HK-2 (cell line): ENCODE data around the gene VEPH1.
"Not testable (repeated sequence)": the region's sequence is repeated elsewhere in the genome, so short reads cannot be mapped to it uniquely, and the experiment has no call there.

Experiments
- DNase-seq: peaks from one replicate; pipeline ENCODE4 v3.0.0-alpha.2; 2018; ENCODE audit not compliant: unreplicated experiment

Gene VEPH1

DNA sequence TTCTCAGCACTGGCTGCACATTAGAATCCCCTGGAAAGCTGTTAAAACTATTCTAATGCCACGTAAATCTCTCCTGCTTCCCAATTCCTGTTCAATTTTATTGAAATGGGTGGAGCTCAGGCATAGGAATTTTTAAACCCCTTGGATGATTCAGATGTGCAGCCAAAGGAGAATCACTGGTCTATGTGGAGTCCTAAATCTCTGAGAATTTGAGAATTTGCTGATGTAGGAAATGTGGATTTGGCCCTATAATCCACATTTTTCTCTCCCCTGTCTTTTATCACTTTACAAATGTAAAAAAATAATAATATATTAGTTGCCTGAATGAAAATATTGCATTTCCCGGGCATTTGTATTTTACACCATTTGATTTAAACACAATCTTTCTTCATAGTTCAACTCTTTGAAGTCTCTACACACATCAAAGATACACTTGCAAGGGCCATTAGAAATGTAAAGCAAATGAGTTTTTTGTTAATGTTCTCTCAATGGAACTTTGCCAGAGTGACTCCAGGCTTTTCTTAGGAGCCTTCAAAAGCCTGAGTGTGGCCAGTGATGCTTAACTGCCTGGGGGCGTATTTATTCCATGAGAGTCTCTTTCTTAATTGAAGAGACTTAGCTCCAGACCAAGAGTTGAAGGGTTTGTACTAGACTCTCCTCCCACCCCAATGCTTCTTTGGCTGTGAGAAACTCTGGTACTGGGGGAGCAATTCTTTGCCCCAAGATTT lies 115.3 kb downstream of the VEPH1 start:
- DNase-seq, result no peak

DNA sequence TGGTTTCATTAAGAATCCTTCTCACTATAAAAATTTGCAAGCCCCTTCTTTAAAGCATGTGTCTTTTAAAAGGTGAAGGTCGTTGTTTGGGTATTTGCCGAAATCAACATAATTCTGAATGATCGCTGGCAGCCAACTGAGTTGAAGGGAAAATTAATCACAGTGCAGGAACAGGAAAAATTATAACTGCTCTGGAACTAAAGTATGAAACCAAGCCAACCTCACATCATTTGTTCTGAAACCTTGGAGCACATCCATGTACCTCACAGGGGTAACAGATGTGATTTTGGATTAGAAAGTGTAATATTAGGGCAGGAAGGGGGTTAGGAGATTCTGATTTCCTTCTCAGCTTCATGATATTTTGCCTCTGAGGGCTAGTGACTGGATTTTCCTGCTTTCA lies 118.7 kb downstream of the VEPH1 start:
- DNase-seq, result no peak

DNA sequence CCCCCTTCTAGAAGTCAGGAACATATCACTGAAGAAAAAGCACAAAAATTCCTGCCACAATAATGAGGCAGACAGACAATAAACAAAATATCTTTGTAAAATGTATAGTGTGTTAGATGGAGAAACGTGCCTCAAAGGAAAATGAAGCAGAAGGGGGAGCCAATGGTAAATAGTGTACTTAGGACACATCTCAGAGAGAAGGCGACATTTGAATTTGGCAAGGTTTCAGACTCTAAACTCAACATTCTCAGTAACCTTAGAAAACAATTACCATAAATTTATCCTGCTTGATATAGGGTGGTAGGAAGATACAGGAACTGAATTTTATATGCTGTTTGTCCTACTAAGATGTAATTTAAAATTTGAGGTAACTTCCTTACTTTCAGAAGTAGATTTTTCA lies 119.2 kb downstream of the VEPH1 start:
- no peak for DNase-seq

DNA sequence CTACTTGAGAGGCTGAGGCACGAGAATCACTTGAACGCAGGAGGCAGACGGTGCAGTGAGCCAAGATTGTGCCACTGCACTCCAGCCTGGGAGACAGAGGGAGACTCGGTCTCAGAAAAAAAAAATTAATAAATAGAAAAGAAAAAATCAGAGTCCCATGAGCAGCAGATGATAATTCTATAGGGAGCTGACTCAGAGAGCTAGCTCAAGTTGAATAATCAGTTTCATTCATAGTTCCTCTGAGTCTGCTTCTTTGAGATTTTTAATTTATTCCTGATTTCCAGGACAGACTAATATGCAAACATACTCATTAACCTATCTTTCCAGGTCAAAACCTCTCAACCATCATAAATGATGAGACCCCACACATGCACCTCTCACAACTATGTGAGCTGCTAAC lies 121.6 kb downstream of the VEPH1 start:
- DNase-seq, result no peak

DNA sequence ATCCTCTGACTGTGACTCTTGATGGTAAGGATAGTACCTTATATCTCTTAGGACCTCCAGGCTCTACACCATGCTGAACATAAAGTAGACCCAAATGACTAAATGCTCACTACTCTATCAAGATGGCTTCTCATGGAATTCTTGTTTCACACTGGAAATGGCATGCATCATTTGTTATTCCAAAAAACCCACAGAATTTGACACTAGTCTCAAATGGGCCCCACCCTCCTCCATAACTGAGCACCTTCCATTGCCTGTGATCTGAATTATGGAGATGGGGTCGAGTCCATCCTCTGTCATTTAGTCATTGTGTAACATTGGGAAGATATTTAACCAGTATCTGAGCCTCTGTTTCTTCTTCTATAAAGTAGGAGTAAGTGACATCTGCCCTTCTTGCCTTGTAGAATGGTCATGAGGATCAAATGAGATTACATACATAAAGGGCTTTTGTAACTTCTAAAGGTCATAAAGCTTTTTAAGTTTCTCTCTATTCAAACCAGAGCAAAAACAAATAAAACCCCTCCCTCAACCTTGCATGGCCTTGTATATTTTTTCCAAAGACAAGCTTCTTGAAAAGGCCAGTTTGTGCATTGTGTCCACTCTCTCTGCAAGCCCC lies 123.6 kb downstream of the VEPH1 start:
- DNase-seq, result no peak

DNA sequence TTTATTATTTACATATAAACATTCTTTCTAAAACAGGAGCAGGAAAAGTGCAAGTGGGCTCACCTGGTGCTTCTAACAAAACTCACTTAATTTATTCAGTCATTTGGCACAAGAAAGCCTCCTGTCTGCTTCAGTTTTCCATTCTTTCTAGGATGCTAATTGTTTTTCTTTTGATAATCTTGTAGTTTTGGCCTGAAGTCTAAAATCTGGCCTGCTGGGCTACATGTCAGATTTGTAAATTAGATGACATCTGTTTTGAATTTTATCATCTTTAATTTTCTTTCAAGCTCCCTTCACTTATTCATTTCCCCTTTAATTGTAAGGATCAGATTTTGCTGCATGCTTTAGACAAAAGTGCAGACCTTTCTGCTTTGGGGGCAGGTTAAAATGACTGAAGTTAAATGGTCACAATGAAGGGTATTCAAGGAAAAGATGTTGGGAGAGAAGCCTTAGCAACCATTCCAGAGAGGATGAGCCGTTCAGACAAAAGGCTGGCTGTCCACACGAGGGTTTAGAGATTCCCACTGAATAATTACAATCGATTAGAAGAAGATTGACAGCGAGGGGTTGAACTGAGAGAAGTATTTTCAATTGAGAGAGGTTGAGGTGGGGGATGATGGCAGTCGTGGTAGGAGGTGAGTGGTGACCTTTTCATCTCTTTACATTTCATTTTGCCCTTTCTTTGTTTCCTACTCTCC lies 126.5 kb downstream of the VEPH1 start:
- no peak for DNase-seq

DNA sequence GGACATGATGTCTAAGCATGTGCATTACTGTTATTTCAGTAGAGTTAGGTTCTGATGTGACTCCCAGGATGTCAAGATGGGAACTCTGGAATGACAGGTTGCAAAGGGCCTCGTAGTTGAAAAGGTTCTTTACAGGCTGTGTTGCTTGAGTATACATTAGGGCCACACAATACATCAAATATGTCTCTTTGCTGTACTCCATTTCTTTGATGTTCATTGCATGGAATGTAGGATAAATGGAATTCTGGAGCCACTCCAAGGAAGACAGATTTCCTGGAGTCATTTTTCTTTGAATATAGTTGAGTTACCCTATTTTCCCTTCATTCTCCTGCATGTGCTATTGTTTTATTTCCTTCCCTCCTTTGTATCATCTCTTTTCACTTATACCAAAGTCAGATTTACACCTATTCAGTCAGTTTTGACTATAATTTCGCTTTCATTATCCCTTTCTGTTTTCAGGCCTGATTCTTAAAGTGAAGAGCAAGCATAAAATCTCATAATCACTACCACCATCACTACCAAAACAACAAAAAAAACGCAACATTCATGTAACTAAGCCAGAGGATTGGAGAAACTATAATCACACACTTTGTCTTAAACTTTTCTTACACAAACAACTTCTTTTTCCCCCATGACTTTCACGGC lies 127.8 kb downstream of the VEPH1 start:
- DNase-seq, result no peak

DNA sequence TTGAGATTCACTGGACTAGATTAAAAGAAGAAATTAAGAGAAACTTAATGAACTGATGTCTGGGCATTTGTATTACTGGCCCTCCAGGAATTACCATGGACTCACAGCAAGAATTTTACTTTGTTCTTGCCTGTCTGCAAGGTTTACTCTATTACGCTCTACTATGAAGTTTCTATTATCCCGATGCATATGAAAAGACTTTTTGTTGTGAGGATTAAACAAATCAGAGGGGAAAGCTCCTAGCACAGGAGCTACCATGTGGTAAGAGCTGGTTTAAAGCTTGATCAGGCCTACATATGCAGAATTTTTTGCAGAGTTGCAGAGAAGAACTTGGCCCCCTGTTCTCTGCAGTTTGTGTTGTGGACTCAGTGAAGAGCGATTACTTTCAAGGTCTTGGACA lies 128.3 kb downstream of the VEPH1 start:
- no peak for DNase-seq

DNA sequence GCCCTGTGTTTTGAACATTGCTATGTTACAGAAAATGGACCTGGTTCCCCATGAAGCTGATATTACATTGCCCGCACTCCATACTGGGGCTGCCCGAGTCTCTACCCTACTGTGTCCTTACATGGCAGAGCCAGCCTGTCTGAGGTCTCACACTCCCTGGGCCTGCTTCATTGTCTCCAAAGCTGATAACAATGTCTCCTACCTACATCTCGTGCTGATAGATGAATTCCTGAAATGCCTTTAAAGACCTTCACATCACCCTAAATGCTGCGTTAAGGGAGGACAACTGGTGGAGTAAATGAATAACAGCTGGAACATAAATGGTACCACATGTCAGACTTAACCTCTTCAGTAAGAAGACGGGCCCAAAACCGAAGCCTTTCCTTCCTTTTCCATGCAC lies 129.4 kb downstream of the VEPH1 start:
- DNase-seq, result no peak

DNA sequence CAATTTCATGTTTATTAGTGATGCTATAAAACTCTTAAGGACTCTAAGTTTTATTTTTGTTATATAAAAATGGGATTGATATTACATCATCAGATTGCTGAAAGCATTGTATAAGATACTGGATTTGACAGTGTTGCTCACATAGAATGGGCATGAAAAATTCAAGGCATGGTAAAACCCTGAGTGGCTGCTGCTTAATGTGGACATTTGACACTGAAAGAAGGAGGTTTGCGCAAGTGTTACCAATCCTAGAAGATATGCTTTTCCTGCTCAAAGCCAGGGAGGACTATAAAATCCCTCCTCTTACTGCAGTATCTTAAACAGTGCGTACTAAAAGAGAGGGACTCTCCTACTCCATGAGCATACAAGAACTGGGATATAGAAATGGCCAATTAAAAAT lies 132.3 kb downstream of the VEPH1 start:
- DNase-seq, result no peak

DNA sequence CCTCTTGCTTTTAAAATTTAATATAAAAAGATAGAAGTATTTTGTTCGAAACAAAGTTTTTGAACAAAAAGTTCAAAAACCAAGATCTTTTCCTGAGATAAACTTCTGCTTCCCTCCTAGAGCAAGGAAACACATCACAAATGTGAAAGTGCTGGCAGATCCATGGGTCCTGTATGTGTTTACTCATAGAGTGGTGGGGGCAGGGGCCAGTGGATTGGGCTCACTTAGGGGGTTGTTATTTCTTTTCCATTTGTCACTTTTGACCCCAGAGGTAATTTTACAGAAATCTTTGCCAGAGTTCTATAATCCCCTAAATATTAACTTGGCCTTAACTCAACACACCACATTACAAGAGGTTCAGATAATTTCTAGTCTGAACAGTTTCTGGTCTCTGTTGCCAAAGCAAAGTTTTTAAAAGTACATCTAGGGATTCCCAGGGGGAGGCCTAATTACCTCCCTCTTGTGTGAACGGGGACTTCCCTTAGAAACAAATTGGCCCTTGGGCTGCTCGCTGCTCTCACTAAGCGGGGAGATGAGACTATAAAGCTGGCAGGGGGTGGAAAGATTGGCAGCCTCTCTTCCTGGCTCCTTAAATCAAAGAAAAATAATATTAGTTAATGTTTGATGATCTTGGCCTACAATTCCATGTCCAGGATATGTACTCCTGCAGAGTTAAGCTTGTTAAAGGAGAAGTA lies 133.3 kb downstream of the VEPH1 start:
- DNase-seq, result no peak

DNA sequence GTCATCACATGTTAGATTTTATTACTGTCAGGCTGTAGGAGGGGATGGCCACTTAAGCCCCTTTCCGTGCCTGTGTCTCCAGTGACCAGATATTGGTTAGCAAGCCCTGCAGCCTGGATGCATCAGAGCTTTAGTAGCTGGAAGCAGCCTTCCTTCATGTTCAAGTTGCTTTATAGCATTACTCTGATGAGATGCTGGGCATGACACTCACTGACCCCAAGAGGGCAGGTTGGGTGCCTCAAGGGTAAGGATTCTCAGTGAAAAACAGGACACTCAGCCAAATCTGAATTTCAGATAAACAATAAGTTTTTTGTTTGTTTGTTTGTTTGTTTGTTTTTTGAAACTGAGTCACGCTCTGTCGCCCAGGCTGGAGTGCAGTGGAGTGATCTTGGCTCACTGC lies 135.0 kb downstream of the VEPH1 start:
- DNase-seq, result no peak

DNA sequence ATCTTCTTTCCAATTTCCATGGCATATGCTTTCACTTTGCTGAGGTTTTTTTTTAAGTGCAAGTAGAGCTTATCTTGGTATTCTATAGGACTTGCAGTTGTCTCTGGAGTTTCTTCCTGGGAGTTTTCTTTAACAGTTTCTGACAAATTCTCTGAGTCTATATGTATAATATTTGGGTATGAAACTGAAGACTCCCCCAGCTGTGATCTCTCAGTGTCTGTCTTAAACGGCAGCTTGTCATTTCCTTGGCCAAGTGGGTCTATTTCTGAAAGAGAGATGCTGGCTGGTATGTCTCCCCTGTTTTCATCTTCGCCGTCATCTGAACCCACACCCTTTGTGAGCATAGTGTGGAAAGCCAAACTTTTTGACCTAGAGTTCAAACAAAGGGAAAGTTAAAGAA lies 139.8 kb downstream of the VEPH1 start:
- no peak for DNase-seq

DNA sequence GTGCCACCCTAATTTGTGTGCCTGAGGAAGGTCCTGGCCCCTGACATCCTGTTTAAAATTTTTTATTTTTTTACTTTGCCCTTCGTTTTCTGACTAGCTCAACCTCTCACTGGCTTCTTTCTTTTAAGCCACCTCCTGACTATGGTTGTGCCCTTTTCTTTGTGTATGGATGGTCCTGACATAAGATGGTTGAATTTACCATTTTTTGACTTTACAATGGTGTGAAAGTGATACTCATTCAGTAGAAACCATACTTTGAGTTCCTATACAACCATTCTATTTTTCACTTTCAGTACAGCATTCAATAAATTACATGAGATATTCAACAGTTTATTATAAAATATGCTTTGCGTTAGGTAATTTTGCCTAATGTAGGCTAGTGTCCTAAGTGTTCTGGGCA lies 140.9 kb downstream of the VEPH1 start:
- no peak for DNase-seq

DNA sequence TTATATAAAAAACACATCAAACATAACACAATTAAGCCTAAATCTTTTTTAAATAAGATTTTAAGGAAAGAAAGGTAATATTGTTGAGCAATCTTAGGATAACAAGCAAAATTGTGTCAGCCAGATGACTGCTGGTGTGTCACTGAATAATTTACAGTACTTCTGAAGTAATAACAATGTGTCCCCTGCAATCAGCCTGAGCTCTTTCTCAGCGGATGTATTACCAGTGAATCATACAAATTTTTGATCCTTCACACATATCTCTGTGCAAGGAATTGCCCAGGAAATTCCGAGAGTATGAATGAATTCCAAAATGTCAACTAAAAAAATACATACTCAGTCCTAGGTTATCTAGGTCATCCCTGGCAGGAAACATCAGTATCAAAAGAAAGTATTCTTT lies 143.2 kb downstream of the VEPH1 start:
- DNase-seq, result no peak

DNA sequence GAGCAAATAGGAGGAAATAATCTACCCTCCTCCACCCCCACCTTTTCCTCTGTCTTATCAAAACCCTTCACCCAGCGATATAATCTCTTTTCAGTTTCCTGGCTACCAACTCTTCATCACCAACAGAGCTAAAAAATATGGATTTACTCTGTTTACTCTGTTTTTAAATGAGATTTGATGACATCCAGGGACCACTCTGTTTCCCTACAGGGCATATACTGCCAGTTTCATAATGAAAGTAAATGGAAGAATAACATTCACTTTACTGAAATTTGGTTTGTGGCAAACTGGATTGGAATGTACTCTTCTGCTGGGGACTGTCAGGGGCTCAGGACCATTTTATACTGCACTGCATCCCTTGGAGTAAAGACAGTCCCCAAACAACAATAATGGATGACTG lies 146.7 kb downstream of the VEPH1 start:
- DNase-seq, result no peak

DNA sequence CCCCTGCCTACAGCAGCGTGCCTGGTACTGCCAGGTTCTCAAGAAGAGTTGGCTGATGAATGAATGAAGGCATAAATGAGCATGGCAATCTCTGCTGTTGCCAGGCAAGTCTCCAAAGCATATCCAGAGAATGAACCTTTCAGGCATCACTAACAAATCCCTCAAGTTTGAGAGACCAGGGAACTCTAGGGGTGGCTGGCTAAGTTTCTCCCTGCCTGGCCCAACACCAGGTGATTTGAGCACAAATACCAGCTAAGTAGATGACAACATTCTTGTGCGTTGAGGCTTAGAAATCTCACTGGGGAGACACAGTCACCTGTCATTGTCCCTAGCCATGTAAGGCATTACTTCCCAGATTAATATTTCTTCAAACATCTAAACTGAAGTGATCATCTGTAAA lies 147.9 kb downstream of the VEPH1 start:
- no peak for DNase-seq

DNA sequence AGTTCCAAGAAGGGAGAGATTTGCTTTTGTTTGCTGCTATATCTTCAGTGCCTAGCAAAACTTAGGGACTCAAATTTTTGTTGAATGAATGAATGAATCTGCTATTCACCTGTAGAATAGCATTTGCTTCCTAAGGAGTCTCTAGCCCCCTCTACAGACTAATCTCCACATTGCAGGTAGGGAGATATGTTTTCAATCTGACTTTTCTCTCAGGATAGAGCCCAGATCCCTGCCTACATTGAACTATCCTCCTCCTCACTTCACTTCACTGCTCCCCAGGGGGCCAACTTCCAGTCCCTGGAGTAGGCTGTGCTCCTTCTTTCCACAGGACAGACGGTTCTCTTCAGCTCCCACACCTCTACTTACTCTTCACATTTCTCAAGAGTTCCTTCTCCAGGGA lies 148.5 kb downstream of the VEPH1 start:
- no peak for DNase-seq

DNA sequence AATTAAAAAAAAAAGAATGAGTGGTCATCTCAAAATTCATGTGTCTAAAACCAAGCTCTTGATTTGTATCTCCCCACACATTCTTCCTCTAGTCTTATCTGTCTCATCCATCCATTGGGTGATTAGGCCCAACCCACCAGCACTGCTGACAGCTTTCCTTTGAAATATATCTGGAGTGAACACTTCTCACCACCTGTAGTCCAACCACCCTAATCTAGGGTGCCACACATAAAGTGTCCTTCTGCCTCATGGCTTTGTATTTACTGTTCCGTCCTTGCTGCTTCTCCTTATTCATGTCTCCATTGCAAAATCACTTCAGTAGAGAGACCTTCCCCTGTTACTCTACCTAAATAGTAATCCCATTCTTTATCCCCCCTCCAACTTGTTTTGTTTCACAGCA lies 149.0 kb downstream of the VEPH1 start:
- no peak for DNase-seq

DNA sequence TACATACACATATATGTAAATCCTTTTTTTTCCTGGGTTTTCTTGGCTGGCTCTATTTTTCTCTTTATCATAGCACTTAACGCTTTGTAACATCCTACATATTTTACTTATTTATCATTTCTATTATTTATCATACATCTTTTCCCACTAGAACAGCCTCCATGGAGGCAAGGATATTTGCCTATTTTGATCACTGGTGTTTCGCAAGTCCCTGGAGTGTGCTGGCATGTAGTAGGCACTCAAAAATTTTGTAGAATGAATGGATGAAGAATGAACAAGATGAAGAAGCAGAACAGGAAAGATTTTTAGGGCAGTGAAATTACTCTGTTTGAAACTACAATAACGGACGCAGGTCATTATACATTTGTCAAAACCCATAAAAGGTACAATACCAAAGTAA lies 149.6 kb downstream of the VEPH1 start:
- no peak for DNase-seq

DNA sequence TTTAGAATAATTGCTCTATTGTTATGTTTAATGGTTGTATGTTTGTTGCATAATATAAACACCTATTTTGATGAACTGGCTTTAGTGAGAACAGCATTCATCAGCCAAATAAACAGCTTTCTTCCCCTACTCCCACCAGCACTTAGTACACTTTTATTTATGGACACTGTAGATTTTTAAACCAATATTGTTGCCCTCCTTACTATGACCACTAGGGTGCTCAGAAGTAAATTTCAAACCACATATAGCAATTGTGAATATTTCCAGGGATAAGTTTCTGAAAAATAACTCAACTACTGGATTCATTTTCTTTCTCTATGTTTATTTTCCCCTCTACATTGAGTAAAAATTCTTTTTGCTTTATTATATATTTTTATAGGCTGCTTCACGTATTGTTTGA lies 151.2 kb downstream of the VEPH1 start:
- no peak for DNase-seq

DNA sequence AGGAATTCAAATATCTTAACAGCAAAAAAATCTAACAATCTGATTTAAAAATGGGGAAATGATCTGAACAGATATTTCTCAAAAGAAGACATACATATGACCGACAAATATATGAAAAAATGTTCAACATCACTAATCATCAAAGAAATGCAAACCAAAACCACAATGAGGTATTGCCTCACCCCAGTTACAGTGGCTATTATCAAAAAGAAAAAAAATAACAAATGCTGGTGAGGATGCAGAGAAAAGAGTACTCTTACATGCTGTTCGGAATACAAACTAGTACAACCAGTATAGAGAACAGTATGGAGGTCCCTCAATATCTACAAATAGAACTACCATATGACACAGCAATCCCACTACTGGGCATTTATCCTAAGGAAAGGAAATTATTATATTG lies 152.6 kb downstream of the VEPH1 start:
- not testable (repeated sequence) for DNase-seq
